ENCODE data around the gene COL25A1.
"Not testable (repeated sequence)": the region's sequence is repeated elsewhere in the genome, so short reads cannot be mapped to it uniquely, and the experiment has no call there.

Gene COL25A1

DNA sequence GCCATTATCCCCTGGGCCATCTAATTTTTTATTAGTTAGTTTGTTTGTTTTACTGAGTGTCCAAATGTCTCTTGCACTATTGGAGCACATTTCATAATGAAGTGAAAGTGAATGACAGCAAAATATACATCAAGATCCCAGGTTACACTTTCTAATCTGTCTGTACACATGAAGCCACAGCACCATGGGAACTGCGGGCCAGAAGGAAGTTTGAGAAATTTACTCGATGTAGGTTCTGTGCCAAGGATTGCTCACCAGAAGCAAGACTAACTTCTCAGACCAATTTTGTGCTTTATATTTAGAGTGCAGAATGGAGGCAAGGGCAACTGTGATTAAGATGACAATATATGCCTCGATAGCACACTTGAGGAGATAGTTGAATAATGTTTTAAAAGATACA, 258.0 kb downstream of the COL25A1 start:
- DNase-seq: no peak

DNA sequence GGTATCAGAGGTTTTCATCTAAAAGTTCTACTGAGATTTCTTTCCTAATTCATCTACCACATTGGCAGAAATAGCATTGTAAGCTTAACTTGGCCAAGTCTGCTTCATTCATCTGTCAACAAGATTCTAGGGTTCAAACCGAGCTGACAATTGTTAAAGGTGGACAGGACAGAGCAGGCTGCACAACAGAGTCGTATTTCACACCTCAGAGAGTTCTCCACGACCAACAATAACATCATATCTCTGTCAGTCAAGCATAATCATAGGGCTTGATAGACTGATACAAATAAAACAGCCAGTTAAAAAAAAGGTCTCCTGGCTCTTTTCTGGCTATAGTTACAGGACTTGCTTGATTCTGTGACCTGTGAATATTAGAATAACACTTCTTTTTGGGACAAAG, 259.2 kb downstream of the COL25A1 start:
- DNase-seq: no peak

DNA sequence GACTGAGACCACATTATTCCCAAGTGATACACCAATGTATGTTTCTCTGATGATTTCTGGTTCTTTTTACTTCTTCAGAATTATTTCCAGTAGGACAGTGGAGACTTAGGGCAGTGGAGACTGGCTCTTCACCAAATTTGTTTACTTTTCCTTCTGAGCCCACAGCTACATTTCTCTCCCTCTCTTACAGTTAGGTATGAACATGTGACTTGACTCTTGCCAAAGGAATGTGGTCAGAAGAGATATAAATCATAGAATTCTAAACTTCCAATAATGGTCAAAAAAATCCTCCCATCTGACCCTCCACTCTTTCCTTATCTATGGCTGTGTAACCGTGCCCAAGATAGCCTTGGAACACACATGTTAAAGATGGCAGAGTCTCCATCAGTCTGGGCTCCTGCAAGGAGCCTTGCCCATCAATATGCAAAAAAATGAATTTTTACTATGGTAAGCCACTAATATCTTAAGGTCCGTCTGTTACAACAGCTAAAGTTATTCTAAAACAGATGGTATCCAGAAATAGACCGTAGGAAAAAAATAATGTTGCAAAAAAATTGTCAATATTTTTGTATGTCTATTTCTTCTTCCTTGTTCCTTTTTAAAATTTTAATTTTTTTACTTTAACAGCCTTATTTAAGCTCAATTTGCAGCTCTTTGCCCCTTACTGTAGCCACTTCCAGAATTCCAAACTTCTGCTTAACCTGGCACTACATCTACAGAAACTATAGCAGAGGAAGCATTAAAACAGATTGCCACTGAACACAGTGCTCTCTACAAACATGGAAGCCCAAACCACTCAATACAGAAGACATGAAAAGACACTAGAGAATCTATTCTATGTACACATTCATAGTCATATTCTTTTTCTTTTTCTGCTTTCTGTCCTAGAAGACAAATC, 260.7 kb downstream of the COL25A1 start:
- DNase-seq: no peak

DNA sequence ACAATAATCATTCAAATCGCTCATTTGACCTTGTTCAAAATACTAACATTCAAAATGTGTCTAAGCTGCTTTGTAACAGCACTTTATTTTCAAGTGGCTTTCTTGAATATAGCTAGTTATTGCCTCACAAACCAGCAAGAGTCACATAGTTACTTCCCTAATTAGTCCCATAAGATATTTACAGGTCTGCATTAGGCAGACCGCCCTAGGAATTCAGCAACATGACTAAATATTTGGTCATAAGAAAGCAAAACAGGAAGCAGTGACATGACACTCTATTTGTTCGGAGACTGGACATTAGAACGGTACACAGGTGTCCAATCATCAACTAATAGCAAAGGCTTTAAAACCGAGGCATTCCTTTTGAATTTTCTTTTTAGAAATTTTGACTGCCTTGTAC, 262.0 kb downstream of the COL25A1 start:
- no peak for DNase-seq

DNA sequence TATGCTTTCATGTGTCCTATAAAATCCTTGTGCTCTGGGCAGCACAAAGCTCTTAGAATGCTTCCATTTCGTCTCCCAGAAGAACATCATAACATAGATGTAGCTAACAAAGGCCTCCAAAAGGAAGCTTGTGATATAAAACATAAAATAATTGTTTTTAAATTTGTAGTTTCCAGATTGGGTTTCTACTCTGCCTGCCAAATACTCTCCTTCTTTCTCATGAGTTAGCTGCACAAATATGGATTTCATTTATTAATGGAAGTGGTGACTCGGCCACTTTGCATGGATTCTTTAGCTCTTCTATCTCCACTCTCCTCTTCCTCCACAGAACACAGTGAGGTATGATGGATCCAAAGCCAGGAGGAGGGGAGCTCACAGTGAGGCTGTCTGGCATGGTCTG, 265.4 kb downstream of the COL25A1 start:
- DNase-seq: no peak

DNA sequence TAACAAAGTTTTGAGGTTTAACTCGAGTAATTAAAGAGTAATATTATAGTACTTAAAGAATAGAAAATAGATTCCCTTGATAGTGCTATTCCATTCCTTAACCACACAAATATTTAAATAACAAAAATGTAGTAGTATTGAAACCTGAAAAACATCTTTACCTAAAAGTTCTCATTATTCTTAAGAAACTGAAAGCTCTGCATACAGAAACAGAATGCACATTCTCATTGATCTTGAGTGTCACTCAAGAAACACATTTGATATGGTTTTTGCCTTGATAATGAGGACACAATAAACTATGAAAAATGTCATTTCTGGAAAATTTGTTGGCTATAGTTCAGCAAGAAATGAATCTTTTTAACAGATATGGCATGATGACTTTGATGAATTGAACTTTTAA, 268.5 kb downstream of the COL25A1 start:
- DNase-seq: no peak

DNA sequence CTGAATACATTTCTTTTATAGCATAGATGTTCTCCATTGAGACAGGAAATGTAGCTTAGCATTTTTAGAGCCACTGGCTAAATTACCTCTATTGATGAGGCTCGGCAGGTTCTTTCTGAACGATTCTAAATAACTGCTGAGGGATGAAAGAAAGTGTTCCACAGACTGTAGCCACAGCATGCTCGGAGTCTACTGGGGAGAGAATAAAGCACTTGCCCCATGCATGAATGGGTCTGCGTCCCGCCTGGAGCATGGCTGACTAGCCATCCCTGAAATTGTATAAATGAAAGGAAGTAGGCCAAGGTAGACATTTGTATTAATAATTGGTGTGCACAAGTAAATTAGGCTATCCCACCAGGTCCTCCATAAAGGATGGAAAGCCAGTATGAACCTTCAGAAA, 269.8 kb downstream of the COL25A1 start:
- DNase-seq: no peak

DNA sequence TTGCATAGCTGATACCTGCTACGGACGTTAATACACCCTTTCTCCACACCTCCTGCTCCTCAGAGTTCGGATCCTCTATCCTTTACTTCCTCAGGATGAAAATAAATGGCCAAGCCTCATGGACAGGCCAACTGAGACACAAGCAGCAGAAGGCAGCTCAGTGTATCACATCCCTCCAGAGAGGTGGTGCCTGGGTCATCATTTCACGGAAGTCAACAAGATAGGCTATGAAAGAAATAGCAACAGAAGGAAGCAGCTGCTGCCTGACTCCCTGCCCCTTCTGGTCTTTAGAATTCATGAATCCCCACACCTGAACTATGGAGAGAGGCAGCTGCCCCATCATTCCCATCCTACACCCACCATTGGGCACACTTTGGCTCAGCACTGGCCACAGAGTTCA, 272.5 kb downstream of the COL25A1 start:
- DNase-seq: no peak

DNA sequence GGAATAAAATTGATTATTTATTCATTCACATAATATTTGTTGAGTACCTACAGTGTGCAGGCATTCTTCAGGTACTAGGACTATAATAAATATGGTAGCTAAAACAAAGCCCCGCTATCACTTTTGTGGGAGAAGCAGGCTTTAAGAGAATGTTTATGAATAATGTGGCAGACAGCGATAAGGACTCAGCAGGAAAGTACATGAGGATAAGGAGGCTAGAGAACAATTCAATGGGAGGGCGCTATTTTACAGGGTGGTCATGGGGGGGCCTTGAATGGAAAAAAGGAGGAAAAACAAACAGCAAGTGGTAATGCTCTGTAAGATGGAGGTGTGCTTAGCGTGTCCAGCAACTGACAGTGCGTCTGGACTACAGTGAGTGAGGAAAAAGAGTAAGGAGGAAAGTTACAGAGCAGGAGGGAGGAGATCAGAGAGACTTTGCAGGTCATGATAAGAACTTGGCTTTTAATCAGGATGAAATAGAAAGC, 275.4 kb downstream of the COL25A1 start:
- DNase-seq: no peak

DNA sequence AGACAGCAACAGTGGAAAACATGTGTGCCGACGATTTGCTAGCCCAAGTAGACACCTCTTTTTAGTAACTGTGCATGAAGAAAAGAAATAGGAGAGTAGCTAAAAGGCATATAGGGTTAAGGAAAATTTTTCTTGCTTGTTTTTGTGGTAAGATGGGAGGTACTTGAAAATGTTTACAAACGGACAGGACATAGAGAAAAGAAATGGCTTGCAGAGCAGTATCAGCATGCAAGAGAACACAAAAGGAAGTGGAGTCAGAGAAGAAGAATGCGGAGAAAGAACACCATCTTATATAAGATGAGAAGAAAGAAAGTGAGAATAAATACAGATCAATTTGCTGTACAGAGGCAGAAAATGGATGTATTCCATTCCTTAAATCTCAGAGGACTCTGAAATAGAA, 275.9 kb downstream of the COL25A1 start:
- no peak for DNase-seq

DNA sequence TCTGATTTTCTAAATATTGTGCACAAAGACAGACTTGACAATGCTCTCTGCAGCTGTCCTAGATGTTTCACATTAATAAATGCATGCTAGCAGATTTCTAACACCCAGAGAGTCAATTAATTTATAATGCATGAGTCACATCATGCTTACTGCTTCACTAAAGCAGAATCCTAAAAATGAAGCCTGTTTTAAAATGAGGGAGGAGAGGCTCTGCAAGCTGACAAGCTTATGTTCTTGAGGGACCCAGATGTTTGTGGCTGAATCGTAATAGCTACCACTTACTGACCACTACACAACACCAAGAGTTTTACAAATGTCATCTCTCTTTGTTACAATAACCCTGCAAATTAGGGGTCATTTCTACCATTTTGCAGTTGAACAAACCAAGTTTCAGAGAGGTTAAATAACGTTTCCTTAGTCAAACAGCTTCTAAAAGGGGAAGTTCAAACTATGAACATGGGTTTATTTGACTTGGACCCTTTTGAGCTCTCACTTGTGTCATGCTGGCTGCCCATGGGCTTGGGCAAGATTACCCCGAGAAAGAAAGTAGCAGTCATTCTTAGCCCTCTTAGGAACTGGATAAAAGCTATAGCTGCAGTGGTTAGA, 276.9 kb downstream of the COL25A1 start:
- DNase-seq: no peak

DNA sequence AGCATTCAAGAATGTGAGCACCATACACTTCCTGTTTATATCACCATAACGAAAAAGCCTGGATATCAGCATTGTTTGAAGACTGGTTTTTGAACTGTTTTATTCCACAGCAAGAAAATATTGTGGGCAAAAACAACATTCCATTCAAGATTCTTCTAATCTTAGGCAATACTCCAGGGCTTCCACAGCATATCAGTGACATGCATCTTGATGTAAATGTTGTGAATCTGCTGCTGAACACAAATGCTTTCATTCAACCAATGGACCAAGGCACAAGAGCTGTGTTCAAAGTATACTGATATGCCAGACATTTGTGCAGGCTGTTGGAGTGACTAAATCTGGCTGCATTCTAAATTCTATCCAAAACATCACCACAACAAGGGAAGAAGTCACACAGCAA, 279.5 kb downstream of the COL25A1 start:
- no peak for DNase-seq

DNA sequence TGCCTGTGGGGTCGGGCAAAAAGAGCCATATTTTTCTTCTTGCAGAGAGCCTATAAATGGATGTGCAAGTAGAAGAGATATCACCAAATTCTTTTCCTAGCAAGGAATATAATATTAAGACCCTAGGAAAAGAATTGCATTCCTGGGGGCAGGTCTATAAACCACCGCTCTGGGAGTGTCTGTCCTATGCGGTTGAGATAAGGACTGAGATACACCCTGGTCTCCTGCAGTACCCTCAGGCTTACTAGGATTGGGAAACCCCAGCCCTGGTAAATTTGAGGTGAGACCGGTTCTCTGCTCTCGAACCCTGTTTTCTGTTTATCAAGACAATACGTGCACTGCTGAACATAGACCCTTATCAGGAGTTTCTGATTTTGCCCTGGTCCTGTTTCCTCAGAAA, 280.8 kb downstream of the COL25A1 start:
- not testable (repeated sequence) for DNase-seq

DNA sequence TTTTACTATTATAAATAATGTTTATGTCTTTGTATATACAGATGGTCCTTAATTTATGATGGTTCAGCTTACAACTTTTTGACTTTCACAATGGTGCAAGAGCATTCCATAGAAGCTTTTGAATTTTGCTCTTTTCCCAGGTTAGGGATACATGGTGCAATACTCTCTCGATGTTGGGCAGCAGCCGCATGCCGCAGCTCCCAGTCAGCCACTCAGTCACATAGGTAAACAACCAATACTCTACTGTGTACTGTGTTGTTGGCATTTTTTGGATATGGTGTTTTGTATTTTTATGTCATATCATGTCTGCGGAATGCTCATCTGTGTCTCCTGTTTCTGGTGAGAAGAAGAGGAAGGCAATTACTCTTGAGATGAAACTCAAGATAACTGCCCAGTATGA, 281.6 kb downstream of the COL25A1 start:
- no peak for DNase-seq

DNA sequence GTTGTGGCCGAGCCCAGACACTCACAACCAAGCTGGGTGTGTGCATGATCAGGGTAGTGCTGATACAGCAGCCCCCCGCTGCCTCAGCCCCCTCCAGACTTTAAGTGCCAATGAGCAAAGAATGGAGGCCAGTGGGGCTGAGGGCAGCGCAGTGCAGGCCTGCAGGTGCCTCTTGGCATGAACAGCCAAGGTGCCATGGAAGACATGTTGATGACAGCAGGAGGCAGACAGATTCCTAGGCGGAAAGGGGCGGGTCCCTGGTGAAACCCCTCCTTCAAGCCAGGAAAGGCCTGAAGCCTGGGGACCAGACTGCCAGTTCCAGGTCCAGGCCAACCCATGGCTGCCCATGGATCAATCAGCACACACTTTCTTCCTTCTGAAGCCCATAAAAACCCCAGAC, 286.3 kb downstream of the COL25A1 start:
- no peak for DNase-seq

DNA sequence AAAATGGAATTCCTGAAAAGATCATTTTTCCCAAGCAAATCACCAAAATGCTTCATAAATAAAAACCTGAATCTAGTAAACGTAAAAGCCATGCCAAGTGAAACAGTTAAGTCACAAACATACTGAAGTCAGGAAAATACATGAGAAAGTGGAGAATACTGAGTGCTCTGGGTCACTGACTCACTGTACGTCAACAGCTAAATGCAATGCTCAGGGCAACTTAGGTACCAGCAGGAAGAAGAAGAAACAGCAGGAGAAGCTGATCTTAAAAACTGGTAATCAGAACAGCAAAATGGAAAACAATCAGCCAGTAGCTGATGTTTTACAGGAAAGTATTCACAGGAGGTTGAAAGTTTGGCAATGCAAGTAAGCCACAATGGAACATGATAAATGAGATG, 287.0 kb downstream of the COL25A1 start:
- DNase-seq: no peak

DNA sequence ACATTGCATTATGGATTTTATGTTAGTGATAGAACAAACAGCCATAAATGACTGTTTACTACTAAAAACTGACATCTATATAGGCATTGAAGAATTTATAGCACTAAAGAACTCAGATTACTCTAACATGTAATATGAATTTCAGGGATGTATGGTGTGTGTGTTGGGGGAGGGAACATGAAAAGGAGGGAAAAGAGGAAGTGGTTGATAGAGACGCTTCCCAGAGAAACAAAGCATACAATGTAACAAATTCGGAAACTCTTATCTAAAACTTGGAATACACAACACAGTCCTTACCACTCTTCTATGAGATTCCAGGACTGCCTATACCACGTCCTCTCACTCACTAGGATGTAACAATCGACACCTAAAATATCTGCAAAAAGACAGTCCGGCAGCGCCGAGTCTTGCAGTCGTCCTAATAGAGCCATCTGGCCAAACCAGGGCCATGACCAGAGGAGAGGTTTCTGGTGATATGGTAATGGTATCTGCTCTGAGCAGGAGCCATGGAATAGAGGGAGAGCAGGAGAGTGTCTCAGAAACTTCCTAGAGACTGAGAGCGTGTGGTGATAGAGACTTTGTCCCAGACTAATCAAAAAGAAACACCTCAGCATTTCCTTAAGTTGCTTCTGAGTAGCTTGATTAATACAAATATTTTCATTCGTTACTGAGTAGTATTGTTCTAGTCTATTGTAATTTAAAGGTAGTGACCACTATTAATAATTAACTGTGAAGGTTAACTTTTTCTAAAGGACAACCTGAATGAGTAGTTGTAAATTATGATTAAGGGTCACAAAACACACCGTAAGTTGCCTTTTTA, 287.7 kb downstream of the COL25A1 start:
- DNase-seq: no peak

DNA sequence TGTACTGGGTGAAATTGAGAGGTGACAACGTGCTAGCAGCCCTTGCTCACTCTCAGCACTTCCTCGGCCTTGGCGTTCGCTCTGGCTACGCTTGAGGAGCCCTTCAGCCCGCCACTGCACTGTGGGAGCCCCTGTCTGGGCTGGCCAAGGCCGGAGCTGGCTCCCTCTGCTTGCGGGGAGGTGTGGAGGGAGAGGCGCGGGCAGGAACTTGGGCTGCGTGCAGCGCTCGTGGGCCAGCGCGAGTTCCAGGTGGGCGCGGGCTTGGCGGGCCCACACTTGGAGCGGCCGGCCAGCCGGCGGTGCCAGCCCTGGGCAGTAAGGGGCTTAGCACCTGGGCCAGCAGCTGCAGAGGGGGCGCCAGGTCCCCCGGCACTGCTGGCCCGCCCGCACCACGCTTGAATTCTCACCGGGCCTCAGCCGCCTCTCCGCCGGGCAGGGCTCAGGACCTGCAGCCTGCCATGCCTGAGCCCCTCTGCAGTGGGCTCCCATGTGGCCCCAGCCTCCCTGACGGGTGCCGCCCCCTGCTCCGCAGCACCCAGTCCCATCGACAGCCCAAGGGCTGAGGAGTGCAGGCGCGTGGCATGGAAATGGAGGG, 290.1 kb downstream of the COL25A1 start:
- no peak for DNase-seq

DNA sequence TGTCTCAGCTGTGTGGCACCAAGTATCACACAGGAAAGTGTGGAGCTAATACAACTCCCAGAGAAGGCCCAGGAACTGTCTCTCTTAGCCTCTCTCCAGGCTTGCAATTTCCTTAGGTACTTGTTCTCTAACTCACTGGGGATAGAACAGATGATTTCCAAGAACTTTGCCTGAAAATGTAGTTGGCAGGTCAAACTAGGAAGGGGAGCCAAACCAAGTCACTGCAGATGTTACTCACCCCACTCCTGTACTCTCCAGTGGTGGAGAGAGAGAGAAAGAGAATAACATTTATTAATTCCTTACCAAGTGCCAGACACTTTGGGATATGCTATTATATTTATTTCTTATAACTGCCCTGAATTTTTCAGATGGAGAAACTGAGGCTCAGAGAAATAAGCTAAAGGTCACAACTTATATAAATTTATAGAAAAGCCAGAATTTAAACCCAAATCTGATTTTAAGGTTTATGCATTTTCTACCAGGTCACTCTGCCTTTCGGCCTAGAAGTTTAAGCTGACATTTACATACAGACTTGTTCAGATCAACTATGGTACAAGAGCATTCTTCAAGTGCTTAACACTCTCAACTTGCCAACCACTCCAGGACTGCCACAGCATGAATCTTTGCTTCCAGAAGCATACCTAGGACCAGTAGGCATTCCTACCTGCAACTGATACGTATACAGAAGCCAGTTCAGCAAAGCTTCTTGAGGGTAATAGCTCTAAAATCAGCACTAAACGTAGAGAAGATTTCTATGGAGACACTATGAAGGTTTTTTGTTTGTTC, 291.0 kb downstream of the COL25A1 start:
- no peak for DNase-seq

DNA sequence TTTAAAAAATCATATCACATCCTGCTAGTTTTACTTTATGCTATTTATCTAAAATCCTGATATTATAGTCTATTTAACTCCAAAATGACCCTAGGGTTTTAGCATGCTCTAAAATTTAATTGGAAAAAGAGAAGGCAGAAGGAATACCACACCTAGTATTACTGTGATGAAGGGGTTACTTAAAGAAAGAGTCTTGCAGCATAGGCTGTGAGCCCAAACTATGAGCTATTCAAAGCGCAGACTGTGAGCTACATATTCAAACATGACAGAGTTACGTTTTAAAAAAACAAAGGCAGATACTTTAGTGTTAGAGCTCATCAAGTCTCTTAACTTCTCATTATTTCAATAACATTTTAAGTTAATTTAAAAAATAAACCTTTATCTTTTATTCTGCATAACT, 291.9 kb downstream of the COL25A1 start:
- DNase-seq: no peak

DNA sequence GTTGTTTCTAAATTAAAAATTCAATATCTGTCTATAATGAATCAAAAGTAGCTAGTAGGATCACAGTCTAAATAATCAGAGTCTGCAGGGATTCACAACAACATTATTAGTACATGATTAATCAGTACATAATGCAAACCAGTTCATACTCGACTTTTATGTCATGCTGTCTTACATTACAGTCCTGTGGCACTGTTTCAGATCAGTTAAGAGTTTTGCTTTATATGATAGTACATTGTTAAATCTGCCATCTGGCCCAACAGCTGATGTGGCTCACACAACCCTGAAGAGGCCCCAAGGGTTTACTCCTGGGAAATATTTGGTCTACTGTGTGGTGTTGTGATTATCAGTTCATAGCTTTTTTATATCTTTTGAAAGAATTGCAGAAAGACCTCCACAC, 292.5 kb downstream of the COL25A1 start:
- DNase-seq: no peak

DNA sequence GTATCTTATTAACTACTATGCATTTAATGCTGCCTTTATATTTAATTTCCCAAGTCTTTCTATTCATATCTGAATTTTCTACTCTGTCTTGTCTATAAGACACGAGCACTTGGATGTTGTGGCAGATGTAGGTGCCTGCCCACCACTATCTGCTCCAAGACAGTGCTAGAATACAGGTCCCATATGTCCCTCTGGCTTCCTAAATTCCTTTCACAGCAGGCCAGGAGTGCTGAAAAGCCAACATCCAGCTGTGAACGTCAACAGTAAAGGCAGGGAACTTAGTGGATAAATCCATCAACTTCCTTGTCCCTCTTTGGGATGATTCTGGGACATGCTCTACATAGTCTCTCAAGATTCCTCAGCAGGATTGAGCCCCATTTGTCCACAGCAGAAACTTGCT, 294.5 kb downstream of the COL25A1 start:
- DNase-seq: no peak
